Mesenchymal stem cell (in vitro differentiated cells and primary cell): Measurements from ENCODE around the gene BYSL.
A peak's percentile ranks its signal among the peaks of the same experiment; 100 is the strongest.

Experiments used
- DNase-seq: peaks from one replicate; pipeline ENCODE4 v3.0.0-alpha.2; 2013
- H2AFZ ChIP-seq: one replicate; pipeline ENCODE4 v1.6.1; 2013; ENCODE audit warnings: low read depth, mild to moderate bottlenecking, control low read depth, inconsistent platforms, low read length, moderate library complexity
- H2AK5ac ChIP-seq: 2 replicates; pipeline ENCODE4 v1.6.1; 2013; ENCODE audit warnings: low read length, moderate library complexity, mild to moderate bottlenecking, inconsistent platforms; ENCODE audit not compliant: severe bottlenecking
- H2BK120ac ChIP-seq: one replicate; pipeline ENCODE4 v1.6.1; 2013; ENCODE audit warnings: low read depth, mild to moderate bottlenecking, inconsistent platforms, low read length, moderate library complexity
- H2BK12ac ChIP-seq, 2 experiments: one replicate each; pipeline ENCODE4 v1.6.1; 2013; ENCODE audit warnings: inconsistent platforms in 2 of 2, low read length in 2 of 2, mild to moderate bottlenecking in 2 of 2, moderate library complexity in 2 of 2, control low read depth in 1 of 2
- H2BK15ac ChIP-seq: one replicate; pipeline ENCODE4 v1.6.1; 2013; ENCODE audit warnings: mild to moderate bottlenecking, low read depth, inconsistent platforms; ENCODE audit not compliant: poor library complexity, severe bottlenecking
- H2BK5ac ChIP-seq: 2 replicates; pipeline ENCODE4 v1.6.1; 2013; ENCODE audit warnings: low read depth, mild to moderate bottlenecking, low read length, control low read depth, inconsistent platforms; ENCODE audit not compliant: poor library complexity, severe bottlenecking
- H3K14ac ChIP-seq, 2 experiments: one replicate each; pipeline ENCODE4 v1.6.1; 2013; ENCODE audit warnings: inconsistent platforms in 2 of 2, low read length in 2 of 2, control low read depth in 1 of 2, mild to moderate bottlenecking in 1 of 2, moderate library complexity in 1 of 2
- H3K18ac ChIP-seq, 2 experiments: one replicate each; pipeline ENCODE4 v1.6.1; 2013; ENCODE audit warnings: inconsistent platforms in 2 of 2, low read length in 2 of 2, control low read depth in 1 of 2, low read depth in 1 of 2, mild to moderate bottlenecking in 1 of 2
- H3K23ac ChIP-seq, 2 experiments: one replicate each; pipeline ENCODE4 v1.6.1; 2013; ENCODE audit warnings: inconsistent platforms in 2 of 2, low read length in 2 of 2, mild to moderate bottlenecking in 2 of 2, moderate library complexity in 2 of 2, control low read depth in 1 of 2
- H3K27ac ChIP-seq: 2 replicates; pipeline ENCODE4 v1.5.1; 2013; ENCODE audit warnings: mild to moderate bottlenecking, moderate library complexity, low read length, control low read depth, inconsistent platforms; ENCODE audit not compliant: poor library complexity, severe bottlenecking
- H3K27me3 ChIP-seq, 2 experiments: 2 replicates each; pipeline versions ENCODE4 v1.6.1 to v1.7.0; 2013; ENCODE audit warnings: low read length in 2 of 2, mild to moderate bottlenecking in 2 of 2, moderate library complexity in 2 of 2, control low read depth in 1 of 2, inconsistent platforms in 1 of 2; ENCODE audit not compliant: control insufficient read depth in 1 of 2, insufficient read depth in 1 of 2
- H3K36me3 ChIP-seq, 2 experiments: 2 replicates each; pipeline versions ENCODE4 v1.6.1 to v1.7.0; 2013; ENCODE audit warnings: low read length in 2 of 2, control low read depth in 1 of 2, inconsistent platforms in 1 of 2, low read depth in 1 of 2, mild to moderate bottlenecking in 1 of 2; ENCODE audit not compliant: insufficient read depth in 2 of 2, control insufficient read depth in 1 of 2
- H3K4ac ChIP-seq, 2 experiments: one replicate each; pipeline ENCODE4 v1.6.1; 2013; ENCODE audit warnings: inconsistent platforms in 2 of 2, low read length in 2 of 2, mild to moderate bottlenecking in 2 of 2, moderate library complexity in 2 of 2, control low read depth in 1 of 2, low read depth in 1 of 2
- H3K4me1 ChIP-seq: 2 replicates; pipeline ENCODE4 v1.6.1; 2013; ENCODE audit warnings: low read depth, low read length, control low read depth; ENCODE audit not compliant: control insufficient read depth, insufficient read depth
- H3K4me2 ChIP-seq: 2 replicates; pipeline ENCODE4 v1.6.1; 2013; ENCODE audit warnings: low read length, mild to moderate bottlenecking, inconsistent platforms; ENCODE audit not compliant: poor library complexity, severe bottlenecking
- H3K4me3 ChIP-seq, 2 experiments: 2 replicates each; pipeline versions ENCODE4 v1.5.1 to v1.7.0; 2013; ENCODE audit warnings: low read length in 2 of 2, mild to moderate bottlenecking in 2 of 2, control low read depth in 1 of 2, low read depth in 1 of 2; ENCODE audit not compliant: insufficient read depth in 1 of 2
- H3K79me1 ChIP-seq: replicated peaks from 2 replicates; pipeline ENCODE4 v1.6.1; 2013; ENCODE audit warnings: mild to moderate bottlenecking, control low read depth, low read length, inconsistent platforms; ENCODE audit not compliant: poor library complexity, severe bottlenecking
- H3K9ac ChIP-seq: 2 replicates; pipeline ENCODE4 v1.7.0; 2013; ENCODE audit warnings: mild to moderate bottlenecking, low read length, moderate library complexity
- H3K9me3 ChIP-seq: 2 replicates; pipeline ENCODE4 v1.7.0; 2013; ENCODE audit warnings: mild to moderate bottlenecking, low read length; ENCODE audit not compliant: control insufficient read depth
- H4K8ac ChIP-seq: one replicate; pipeline ENCODE4 v1.6.1; 2013; ENCODE audit warnings: inconsistent platforms, mild to moderate bottlenecking, low read length, moderate library complexity
- H4K91ac ChIP-seq: one replicate; pipeline ENCODE4 v1.6.1; 2013; ENCODE audit warnings: mild to moderate bottlenecking, low read length, inconsistent platforms
- WGBS: methylation state at CpG from one replicate; pipeline ENCODE4 v1.1.7; 2013; ENCODE audit warnings: mixed read lengths; 5-methylcytosine and 5-hydroxymethylcytosine counted together

Gene BYSL

GRCh38 chr6:41966214-41966920, 45.1 kb downstream of the BYSL start:
- Histone ChIP-seq H3K4ac (no peak overlapping the region), H3K18ac (no peak overlapping the region), H2BK15ac (no peak overlapping the region), H3K36me3 (no peaks in the 10 kb centered on the region), H3K9ac (no peak overlapping the region), H3K4me1 (peaks cover 19% of the 10 kb centered on the region), H2BK12ac (no peak overlapping the region), H3K27ac (peak overlapping the region; percentile 98), H3K4me2 (no peak overlapping the region), H3K79me1 (no peaks in the 10 kb centered on the region), H4K91ac (no peak overlapping the region), H3K4me3 (no peak overlapping the region), H2AFZ (no peak overlapping the region), H2BK5ac (peak overlapping the region; percentile 69), H4K8ac (no peak overlapping the region), H3K14ac (no peak overlapping the region), H3K23ac (no peak overlapping the region), H2AK5ac (peak overlapping the region; percentile 84), H3K27me3 (no peaks in the 10 kb centered on the region), H2BK120ac (no peak overlapping the region), H3K9me3 (no peaks in the 10 kb centered on the region)
- 88% methylated on average over 4 of the region's 5 CpGs for WGBS
- no peak for DNase-seq

GRCh38 chr6:41966961-41967311, 45.6 kb downstream of the BYSL start:
- H3K9ac ChIP-seq = no peak overlapping the region
- no peak overlapping the region for H3K4me2 ChIP-seq
- no peak overlapping the region for H3K14ac ChIP-seq
- no peak overlapping the region for H2BK15ac ChIP-seq
- no peak overlapping the region for H3K18ac ChIP-seq
- peak; percentile 55 for DNase-seq
- no peak overlapping the region for H2BK120ac ChIP-seq
- no peak overlapping the region for H4K91ac ChIP-seq
- no peaks in the 10 kb centered on the region for H3K9me3 ChIP-seq
- H2AFZ ChIP-seq = no peak overlapping the region
- H2BK12ac ChIP-seq = no peak overlapping the region
- no peak overlapping the region for H4K8ac ChIP-seq
- H3K23ac ChIP-seq = no peak overlapping the region
- H2BK5ac ChIP-seq = no peak overlapping the region
- peaks cover 16% of the 10 kb centered on the region for H3K4me1 ChIP-seq
- no peak overlapping the region for H3K4ac ChIP-seq
- H3K27ac ChIP-seq = peak overlapping the region; percentile 98
- no peaks in the 10 kb centered on the region for H3K27me3 ChIP-seq
- no peaks in the 10 kb centered on the region for H3K79me1 ChIP-seq
- no CpG with 5 or more reads among the region's 4 CpGs for WGBS
- no peaks in the 10 kb centered on the region for H3K36me3 ChIP-seq
- H3K4me3 ChIP-seq = no peak overlapping the region
- H2AK5ac ChIP-seq = no peak overlapping the region

- H2BK12ac ChIP-seq = peak overlapping the region; percentile 10 to 21
- no peak overlapping the region for H3K4me3 ChIP-seq
- H2BK120ac ChIP-seq = peak overlapping the region; percentile 9
- no peaks in the 10 kb centered on the region for H3K36me3 ChIP-seq
- H3K79me1 ChIP-seq = no peaks in the 10 kb centered on the region
- H3K4me1 ChIP-seq = peaks cover 16% of the 10 kb centered on the region
- peak overlapping the region; percentile 98 for H3K27ac ChIP-seq
- H3K18ac ChIP-seq = no peak overlapping the region
- peak overlapping the region; percentile 77 for H2BK5ac ChIP-seq
- no peak overlapping the region for H4K8ac ChIP-seq
- peak overlapping the region; percentile 85 for H2AK5ac ChIP-seq
- H3K4me2 ChIP-seq = no peak overlapping the region
- WGBS = 87% methylated on average over 7 of the region's 7 CpGs
- DNase-seq = peak; percentile 53
- no peak overlapping the region for H3K14ac ChIP-seq
- no peak overlapping the region for H2BK15ac ChIP-seq
- H3K9ac ChIP-seq = no peak overlapping the region
- H3K9me3 ChIP-seq = no peaks in the 10 kb centered on the region
- no peak overlapping the region for H3K4ac ChIP-seq
- no peak overlapping the region for H4K91ac ChIP-seq
- H2AFZ ChIP-seq = no peak overlapping the region
- H3K23ac ChIP-seq = no peak overlapping the region
- no peaks in the 10 kb centered on the region for H3K27me3 ChIP-seq
Observed at GRCh38 chr6:41967312-41968287, 46.3 kb downstream of the BYSL start.

- DNase-seq = peak; percentile 64
- Histone ChIP-seq H3K9ac (peak overlapping the region; percentile 21), H2BK12ac (no peak overlapping the region), H3K4me2 (no peak overlapping the region), H3K18ac (peak overlapping the region in 1 of 2 experiments; percentile 73), H3K23ac (no peak overlapping the region), H3K36me3 (no peaks in the 10 kb centered on the region), H3K4ac (no peak overlapping the region), H3K4me1 (peaks cover 10% of the 10 kb centered on the region), H2AK5ac (no peak overlapping the region), H2AFZ (no peak overlapping the region), H3K27me3 (no peaks in the 10 kb centered on the region), H2BK120ac (no peak overlapping the region), H3K4me3 (peak overlapping the region in 1 of 2 experiments; percentile 9), H4K91ac (no peak overlapping the region), H4K8ac (peak overlapping the region; percentile 81), H3K14ac (no peak overlapping the region), H3K79me1 (peaks cover 4% of the 10 kb centered on the region), H2BK5ac (no peak overlapping the region), H3K9me3 (no peaks in the 10 kb centered on the region), H3K27ac (no peak overlapping the region), H2BK15ac (no peak overlapping the region)
- 61% methylated on average over 4 of the region's 4 CpGs for whole genome bisulfite sequencing
Observed at GRCh38 chr6:41970436-41970846, 49.1 kb downstream of the BYSL start.
